Spleen (tissue), 11 donors: ENCODE results near the gene NKAIN4. TPM values are rescaled to one million over a fixed set of nuclear protein-coding genes. Genes with fewer than 3 reads are reported as not detected.
"Not testable (repeated sequence)": the region's sequence is repeated elsewhere in the genome, so short reads cannot be mapped to it uniquely, and the experiment has no call there.

ENCODE experiments used
- DNase-seq: peaks from one replicate; pipeline ENCODE4 v3.0.0-alpha.2; 2020
- H3K27ac ChIP-seq, 8 donors: fragments of 200-600 bp; sonication (generic) in 7 of 8; 1 replicate in 4 of 8; 2 replicates in 4 of 8; pipeline versions ENCODE4 v1.5.0 to v1.8.0; 2016 to 2021; ENCODE audit warnings: inconsistent platforms in 4 of 8, mild to moderate bottlenecking in 4 of 8, moderate library complexity in 1 of 8
- H3K27me3 ChIP-seq, 7 donors: fragments of 200-600 bp; sonication (generic) in 6 of 7; replicated peaks in 1 of 7; 1 replicate in 4 of 7; 2 replicates in 3 of 7; pipeline versions ENCODE4 v1.5.0 to v1.8.0; 2016 to 2021; ENCODE audit warnings: inconsistent platforms in 3 of 7, mild to moderate bottlenecking in 1 of 7
- H3K36me3 ChIP-seq, 6 donors: fragments of 200-600 bp; sonication (generic) in 5 of 6; 1 replicate in 4 of 6; 2 replicates in 2 of 6; pipeline versions ENCODE4 v1.5.0 to v1.8.0; 2016 to 2021; ENCODE audit warnings: inconsistent platforms in 2 of 6
- H3K4me1 ChIP-seq, 6 donors: fragments of 200-600 bp; sonication (generic) in 5 of 6; 1 replicate in 3 of 6; 2 replicates in 3 of 6; pipeline versions ENCODE4 v1.5.0 to v1.8.0; 2016 to 2021; ENCODE audit warnings: inconsistent platforms in 3 of 6
- H3K4me3 ChIP-seq, 8 donors: fragments of 200-600 bp; sonication (generic) in 7 of 8; 1 replicate in 4 of 8; 2 replicates in 4 of 8; pipeline versions ENCODE4 v1.5.0 to v1.8.0; 2016 to 2021; ENCODE audit warnings: inconsistent platforms in 4 of 8, mild to moderate bottlenecking in 4 of 8, moderate library complexity in 2 of 8
- H3K9me3 ChIP-seq, 8 donors: fragments of 200-600 bp; sonication (generic) in 7 of 8; 1 replicate in 4 of 8; 2 replicates in 4 of 8; pipeline versions ENCODE4 v1.5.0 to v1.8.0; 2016 to 2021; ENCODE audit warnings: inconsistent platforms in 4 of 8
- POLR2A ChIP-seq, 3 donors: fragments of 450-650 bp; IDR thresholded peaks; one replicate each; pipeline ENCODE4 v1.5.1; 2017; ENCODE audit warnings: antibody characterized with exemption in 3 of 3, mild to moderate bottlenecking in 1 of 3
- POLR2AphosphoS5 ChIP-seq, 3 donors: sonication (generic); formaldehyde crosslinking; IDR thresholded peaks; one replicate each; pipeline ENCODE4 v1.5.1; 2017; ENCODE audit warnings: antibody characterized with exemption in 3 of 3
- WGBS, 5 donors: extraction: QIAGEN DNeasy Blood & Tissue Kit in 3 of 5; methylation state at CpG; one replicate each; pipeline versions ENCODE4 v1.1.5 to v1.1.7; 2013 to 2018; 5-methylcytosine and 5-hydroxymethylcytosine counted together
- intact Hi-C: fragments of 100-400 bp; cut with DNase I; formaldehyde crosslinking; loops from one replicate; pipeline ENCODE4 v1.15.0; 2023; ENCODE audit warnings: low total_unique reads
- polyA plus RNA-seq, 3 donors: library from polyadenylated mRNA; stranded (reverse); fragments of 200-250 nt; gene quantifications; one replicate each; pipeline ENCODE4 v1.2.1, GENCODE V29; 2013
- total RNA-seq, 7 donors: library from RNA; depleted of rRNA in 3 of 7; stranded (reverse); fragments of >200 nt in 3 of 7; fragmentation: NEBNext Ultra II Directional in 4 of 7; extraction: Animal tissue kit (Norgen Biotek cat#: 25700) in 4 of 7; gene quantifications; one replicate each; pipeline versions ENCODE4 v1.1.0 to v1.2.1, GENCODE V29; 2016 to 2021
- TF ChIP-seq, protein P1 (sequence below), 11 experiments: fragments of 200-600 bp in 7 of 11; fragments of 450-650 bp in 4 of 11; sonication (generic) in 4 of 11; IDR thresholded peaks in 8 of 11; conservative IDR thresholded peaks in 3 of 11; 1 replicate in 7 of 11; 2 replicates in 4 of 11; pipeline versions ENCODE4 v1.4.0 to v1.8.0; 2016 to 2021; ENCODE audit warnings: antibody characterized with exemption in 11 of 11, inconsistent platforms in 4 of 11, mild to moderate bottlenecking in 1 of 11
- donor health status: healthy with polysubstance abuse.
- donor health status: DM: no; HTN: no; CAD: no; lungs with moderate emphysema.
- donor health status: DM: no; HTN: no; CAD: no.
- donor health status: Bipolar disorder and iron deficiency.
- donor health status: healthy.
- donor health status: DM: no; HTN: no; CAD: no.
- donor health status: DM: yes; HTN: yes; CAD: no.

NKAIN4 gene
- total and polyA plus RNA-seq, 10 donors, result 0.09 TPM; not detected in 9

DNA sequence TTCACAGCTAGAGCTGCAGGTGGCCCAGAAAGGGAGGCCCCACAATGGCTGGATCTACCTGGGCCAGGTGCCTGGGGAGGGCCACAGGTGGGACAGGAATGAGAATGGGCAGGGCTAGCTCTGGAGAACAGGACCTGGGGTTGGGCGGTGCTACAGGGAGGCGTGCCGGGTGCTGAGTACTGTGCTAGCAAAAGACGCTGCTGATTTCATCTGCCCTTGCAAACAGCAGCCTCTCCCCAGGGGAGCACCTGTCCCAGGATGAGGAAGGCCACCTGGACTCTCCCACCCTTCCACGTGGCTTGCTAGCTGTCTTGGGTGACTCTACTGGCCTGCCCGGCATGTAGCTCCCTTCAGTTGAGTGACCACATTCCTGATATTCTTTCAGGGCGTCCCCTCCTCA, 31.7 kb downstream of the NKAIN4 start:
- Histone ChIP-seq H3K4me3 (no peak overlapping the region), H3K27me3 (peaks cover 0 to 23% (median 0%) of the 10 kb centered on the region in 7 donors), H3K36me3 (no peaks in the 10 kb centered on the region), H3K27ac (no peak overlapping the region), H3K4me1 (no peaks in the 10 kb centered on the region), H3K9me3 (no peaks in the 10 kb centered on the region)
- intact Hi-C loops, result no loop called here
- DNase-seq, result no peak
- no peak for TF ChIP-seq POLR2A (IDR thresholded peaks at IDR 0.05)
- WGBS, 5 donors, result 66 to 80% (median 73%) methylated on average over 5 to 7 of the region's 7 CpGs

DNA sequence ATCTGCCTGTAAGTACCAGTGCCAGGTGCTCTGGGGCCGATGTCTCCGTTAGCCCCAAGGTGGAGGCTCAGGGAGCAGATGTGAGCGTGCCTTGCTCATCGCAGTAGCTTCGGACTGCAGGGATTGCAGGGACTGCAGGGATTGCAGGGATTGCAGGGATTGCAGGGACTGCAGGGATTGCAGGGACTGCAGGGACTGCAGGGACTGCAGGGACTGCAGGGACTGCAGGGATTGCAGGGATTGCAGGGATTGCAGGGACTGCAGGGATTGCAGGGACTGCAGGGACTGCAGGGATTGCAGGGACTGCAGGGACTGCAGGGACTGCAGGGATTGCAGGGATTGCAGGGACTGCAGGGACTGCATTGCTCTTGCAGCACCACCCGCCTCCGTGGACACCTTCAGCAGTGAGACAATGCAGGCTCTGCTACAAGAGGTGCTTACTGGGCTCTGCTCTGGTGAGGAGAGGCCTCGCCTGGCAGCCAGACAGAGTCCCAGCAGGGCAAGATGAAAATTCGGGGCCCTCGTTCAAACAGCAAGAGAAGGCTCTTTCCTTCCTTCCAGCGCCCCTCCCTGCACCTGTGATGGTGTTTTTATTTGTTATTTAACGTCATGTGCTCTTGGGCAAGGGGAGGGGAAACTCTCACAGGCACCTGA, 32.7 kb downstream of the NKAIN4 start:
- H3K27ac ChIP-seq, intact Hi-C loops, H3K9me3 ChIP-seq, H3K36me3 ChIP-seq, H3K4me1 ChIP-seq, DNase-seq, H3K4me3 ChIP-seq: not testable (repeated sequence)
- peaks cover 0 to 23% (median 0%) of the 10 kb centered on the region in 7 donors for H3K27me3 ChIP-seq
- WGBS, 5 donors, result 57 to 80% (median 72%) methylated on average over 10 to 12 of the region's 12 CpGs

DNA sequence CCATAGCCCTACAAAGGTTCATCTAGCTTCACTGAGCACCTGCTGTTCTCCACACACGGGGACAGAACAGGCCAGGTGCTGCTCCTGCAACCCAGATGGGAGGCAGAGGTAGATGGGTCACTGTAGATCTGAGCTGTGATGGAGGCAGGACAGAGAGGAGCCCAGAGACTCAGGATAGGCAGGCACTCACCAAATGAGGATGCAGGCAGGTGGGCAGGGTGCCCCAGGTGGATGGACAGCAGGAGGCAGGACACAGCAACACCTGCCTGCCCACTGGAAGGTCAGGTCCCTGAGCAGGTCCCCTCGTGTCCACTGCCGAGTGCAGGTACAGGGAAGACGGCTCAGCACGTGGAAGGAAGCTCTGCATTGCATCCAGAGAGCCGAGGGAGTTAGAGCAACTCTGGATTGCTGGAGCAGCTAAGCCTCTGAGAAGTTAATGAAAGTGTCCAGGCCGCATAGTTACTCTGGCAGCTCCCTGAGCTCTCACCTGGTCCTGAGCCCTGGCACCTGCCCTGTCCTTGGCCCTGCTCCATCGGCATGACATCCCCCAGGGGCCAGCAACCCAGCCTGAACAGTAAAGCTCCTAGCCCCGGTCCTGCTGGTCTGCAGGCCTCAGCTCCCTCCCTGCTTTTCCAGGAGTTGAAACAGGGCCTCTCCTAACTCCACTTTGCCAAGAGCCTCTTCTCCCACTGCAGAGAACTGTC, 33.4 kb downstream of the NKAIN4 start:
- no peak for DNase-seq
- no peak overlapping the region for H3K4me3 ChIP-seq
- H3K36me3 ChIP-seq, result no peaks in the 10 kb centered on the region
- H3K9me3 ChIP-seq, result no peaks in the 10 kb centered on the region
- no peak overlapping the region for H3K27ac ChIP-seq
- no peak for TF ChIP-seq POLR2AphosphoS5 (IDR thresholded peaks at IDR 0.05)
- no peak for TF ChIP-seq POLR2A (IDR thresholded peaks at IDR 0.05)
- TF ChIP-seq, protein P1, sequence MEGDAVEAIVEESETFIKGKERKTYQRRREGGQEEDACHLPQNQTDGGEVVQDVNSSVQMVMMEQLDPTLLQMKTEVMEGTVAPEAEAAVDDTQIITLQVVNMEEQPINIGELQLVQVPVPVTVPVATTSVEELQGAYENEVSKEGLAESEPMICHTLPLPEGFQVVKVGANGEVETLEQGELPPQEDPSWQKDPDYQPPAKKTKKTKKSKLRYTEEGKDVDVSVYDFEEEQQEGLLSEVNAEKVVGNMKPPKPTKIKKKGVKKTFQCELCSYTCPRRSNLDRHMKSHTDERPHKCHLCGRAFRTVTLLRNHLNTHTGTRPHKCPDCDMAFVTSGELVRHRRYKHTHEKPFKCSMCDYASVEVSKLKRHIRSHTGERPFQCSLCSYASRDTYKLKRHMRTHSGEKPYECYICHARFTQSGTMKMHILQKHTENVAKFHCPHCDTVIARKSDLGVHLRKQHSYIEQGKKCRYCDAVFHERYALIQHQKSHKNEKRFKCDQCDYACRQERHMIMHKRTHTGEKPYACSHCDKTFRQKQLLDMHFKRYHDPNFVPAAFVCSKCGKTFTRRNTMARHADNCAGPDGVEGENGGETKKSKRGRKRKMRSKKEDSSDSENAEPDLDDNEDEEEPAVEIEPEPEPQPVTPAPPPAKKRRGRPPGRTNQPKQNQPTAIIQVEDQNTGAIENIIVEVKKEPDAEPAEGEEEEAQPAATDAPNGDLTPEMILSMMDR (IDR thresholded peaks at IDR 0.05 in 8 of 11, conservative IDR thresholded peaks at IDR 0.05 in 3 of 11), result no peak
- WGBS, 5 donors, result 57 to 79% (median 69%) methylated on average over 9 of the region's 9 CpGs
- intact Hi-C loops, result no loop called here
- H3K4me1 ChIP-seq, result peaks cover 4 to 10% (median 6%) of the 10 kb centered on the region in 6 donors
- H3K27me3 ChIP-seq, result peaks cover 0 to 23% (median 0%) of the 10 kb centered on the region in 7 donors

- intact Hi-C loops, result no loop called here
- peaks cover 0 to 23% (median 0%) of the 10 kb centered on the region in 7 donors for H3K27me3 ChIP-seq
Measured at GRCh38 chr20:63219866-63220521, 34.3 kb downstream of the NKAIN4 start.

More at GRCh38 chr20:63219866-63220521, 34.3 kb downstream of the NKAIN4 start:
- Histone ChIP-seq H3K27ac (no peak overlapping the region), H3K9me3 (no peaks in the 10 kb centered on the region), H3K36me3 (no peaks in the 10 kb centered on the region), H3K4me3 (no peak overlapping the region), H3K4me1 (peaks cover 7 to 17% (median 10%) of the 10 kb centered on the region in 6 donors)
- WGBS, 5 donors, result 79 to 88% (median 81%) methylated on average over 25 of the region's 25 CpGs
- no peak for DNase-seq
- TF ChIP-seq, protein P1 (IDR thresholded peaks at IDR 0.05 in 8 of 11, conservative IDR thresholded peaks at IDR 0.05 in 3 of 11), result no peak
- TF ChIP-seq POLR2AphosphoS5 (IDR thresholded peaks at IDR 0.05), result no peak
- TF ChIP-seq POLR2A (IDR thresholded peaks at IDR 0.05), result no peak
